ELR (cell line): ENCODE data around the gene KIAA1549.

Experiments
- DNase-seq: peaks from one replicate; pipeline ENCODE4 v3.0.0-alpha.2; 2015; ENCODE audit warnings: low read depth

Gene KIAA1549

GRCh38 chr7:138881579-138882188 is 99.5 kb downstream of the KIAA1549 start:
- DNase-seq, result no peak

DNA sequence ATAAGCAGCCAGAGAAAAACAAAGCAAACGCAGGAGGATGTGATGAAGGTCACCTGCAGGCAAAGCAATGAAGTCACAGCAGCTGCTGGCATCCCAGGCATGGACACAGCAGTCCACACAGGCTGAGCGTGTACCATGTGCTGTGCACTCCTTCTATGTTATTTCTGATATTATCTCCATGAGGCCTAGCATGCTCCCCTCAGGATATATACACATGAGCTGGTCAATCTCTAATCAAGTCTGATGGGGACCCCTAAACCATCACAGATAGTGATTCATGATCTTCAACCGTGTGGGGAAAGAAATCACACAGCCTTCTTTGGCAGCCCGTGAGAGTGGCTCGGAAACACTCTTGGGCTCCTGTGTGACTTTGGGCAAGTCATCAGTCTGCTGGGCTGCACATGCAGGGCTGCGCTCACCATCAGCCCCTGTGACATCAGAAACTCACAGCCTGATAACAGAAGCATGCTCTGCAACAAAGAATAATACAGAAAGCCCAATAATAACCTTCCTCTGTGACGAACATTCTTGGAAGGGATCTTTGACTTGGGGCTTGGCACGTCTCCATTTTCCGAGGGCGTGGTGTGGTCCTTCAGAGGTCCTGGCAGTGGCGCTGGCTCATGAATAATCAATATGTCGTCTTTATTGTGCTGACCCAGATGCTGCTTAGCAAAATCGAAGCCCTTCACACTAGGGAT is 100.2 kb downstream of the KIAA1549 start:
- DNase-seq, result no peak

- no peak for DNase-seq
These were observed 101.8 kb downstream of the KIAA1549 start for GRCh38 chr7:138879356-138879755.

- no peak for DNase-seq
These were observed 102.3 kb downstream of the KIAA1549 start for GRCh38 chr7:138878856-138879255.

DNA sequence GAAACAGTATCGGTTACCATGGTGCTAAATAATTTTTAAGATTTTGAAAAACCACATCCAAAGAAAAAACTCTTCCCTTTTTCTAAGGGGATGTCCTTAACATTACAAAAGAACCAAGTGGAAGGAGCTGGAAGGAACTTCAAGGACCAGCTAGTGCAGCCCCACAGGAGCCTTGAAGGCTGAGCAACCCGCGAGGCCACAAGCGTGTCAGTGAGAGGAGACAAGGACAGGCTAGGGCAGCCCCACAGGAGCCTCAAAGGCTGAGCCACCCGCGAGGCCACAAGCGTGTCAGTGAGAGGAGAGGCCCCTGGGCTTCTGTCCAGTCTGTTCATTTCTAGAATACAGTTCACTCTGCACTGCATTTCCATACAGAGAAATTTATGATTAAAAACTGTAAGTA is 103.1 kb downstream of the KIAA1549 start:
- no peak for DNase-seq

- no peak for DNase-seq
These were observed 104.9 kb downstream of the KIAA1549 start for GRCh38 chr7:138876326-138876725.

GRCh38 chr7:138875794-138876193 is 105.4 kb downstream of the KIAA1549 start:
- peak; percentile 96 for DNase-seq

GRCh38 chr7:138873220-138873892 is 107.8 kb downstream of the KIAA1549 start:
- DNase-seq, result no peak

GRCh38 chr7:138872576-138872975 is 108.6 kb downstream of the KIAA1549 start:
- DNase-seq, result peak; percentile 76

DNA sequence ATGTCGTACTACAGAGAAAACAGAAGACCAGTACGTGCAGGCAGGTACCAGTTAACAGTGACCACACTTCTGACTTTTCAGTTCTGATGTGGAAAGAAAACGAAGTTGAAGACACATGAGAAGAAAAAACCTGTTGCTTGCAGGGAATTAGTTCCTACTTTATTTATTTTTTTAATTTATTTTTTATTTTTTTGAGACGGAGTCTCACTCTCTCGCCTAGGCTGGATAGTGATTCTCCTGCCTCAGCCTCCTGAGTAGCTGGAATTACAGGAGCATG is 109.4 kb downstream of the KIAA1549 start:
- DNase-seq, result no peak

DNA sequence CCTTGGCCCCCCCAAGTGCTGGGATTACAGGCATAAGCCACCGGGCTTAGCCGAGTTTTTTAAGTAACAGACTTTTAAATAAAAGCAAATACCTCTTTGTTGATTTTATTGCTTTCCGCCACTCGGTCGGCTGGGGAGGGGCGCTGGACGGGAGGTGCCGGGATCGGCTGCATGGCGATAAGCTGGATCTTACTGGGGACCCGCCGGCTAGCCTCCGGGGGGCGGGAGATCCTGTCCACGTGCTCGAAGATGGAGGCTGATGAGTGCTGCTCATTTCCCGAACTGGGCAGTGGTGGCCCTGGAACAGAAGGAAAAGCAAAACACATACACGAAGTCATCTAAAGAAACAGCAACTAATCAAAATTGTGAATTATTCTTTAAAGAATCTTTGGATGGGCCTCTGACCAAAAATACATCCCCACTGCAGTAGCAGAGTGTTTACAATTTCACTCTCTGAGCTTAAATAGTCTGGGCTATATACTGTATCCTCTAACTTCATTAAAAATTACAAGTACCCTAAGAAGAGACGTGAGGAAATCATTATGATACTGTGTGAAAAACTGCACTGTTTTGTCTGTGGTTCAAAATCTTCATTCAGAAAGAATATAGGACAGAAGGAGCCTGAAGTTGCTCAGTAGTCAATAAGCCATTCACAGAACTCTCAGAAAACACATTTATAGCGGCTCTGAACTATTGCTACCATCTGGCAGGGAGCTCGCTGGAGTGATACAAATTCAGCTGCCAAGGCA is 110.0 kb downstream of the KIAA1549 start:
- no peak for DNase-seq

DNA sequence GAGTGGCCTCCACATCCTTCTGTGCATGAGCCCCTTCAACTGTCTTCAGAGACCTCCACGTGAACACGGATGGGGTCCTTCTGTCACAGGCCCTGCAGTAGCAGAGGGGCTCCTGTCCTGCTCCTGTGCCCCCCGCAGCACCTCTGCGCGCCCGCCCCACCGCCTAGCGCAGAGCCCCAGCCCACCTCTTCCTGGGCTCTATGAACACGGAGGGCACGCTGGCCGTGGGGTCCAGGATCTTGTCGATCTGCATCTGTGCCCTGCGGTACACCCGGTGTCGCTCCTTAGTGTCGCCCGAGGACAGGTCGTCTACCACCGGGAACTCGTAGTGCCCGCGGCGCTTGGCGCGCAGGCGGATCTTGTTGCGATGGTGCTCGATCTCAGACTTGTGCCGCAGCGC is 111.8 kb downstream of the KIAA1549 start:
- DNase-seq, result no peak

DNA sequence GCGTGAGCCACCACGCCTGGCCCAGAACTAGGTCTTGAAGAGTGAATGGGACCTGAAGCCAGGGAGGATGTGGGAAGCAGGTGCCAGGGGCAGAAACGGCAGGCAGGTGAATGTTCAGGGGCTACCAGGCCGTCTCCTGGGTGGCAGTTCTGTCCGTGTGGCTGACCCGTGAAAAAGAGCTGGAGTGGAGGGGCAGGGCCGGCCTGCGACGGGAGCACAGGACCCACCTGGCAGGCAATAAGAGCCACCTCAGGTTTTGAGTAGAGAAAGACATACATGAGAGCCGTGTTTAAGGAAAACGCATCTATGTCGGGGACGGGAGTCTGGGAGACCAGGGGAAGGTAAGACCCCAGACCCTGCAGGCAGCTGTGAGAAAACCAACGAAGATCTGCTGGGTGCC is 112.5 kb downstream of the KIAA1549 start:
- DNase-seq, result no peak

- no peak for DNase-seq
These were observed 113.4 kb downstream of the KIAA1549 start for GRCh38 chr7:138867744-138868143.

DNA sequence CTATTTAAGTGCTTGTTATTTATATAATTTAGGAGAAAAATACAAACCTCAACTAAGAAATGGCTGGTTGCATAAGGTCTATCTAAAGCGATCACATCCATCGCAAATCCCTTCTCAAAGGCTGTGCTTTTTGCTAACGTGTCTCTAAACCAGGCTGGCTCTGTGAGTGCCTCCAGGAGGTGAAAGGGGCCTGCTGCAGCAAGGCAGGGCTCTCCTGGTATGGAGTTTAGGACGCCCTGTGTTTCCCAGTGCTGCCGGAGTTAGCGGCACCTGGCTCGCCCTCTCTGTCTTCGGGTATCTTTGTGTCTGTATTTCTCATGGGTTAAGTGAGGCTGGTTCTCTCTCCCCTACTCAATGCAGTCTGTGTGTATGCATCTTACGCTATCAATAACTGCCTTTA is 114.8 kb downstream of the KIAA1549 start:
- no peak for DNase-seq

DNA sequence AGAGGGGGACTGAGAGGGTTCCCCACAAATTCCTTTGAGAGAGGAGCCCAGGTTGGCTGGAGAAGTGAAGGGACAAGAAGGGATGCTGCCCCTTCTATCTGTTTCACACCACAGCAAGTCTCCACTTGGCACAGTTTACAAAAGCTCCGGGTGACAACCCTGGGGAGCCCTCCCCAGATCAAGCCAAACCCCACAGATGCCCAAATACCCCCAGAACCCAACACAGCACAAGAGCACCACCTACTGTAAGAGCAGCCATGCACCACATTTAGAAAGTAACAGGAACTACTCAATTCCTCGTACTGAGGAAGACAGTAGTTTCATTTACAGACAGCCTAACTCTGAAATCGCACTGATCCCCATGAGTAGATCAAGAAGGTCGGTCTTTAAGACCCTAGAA is 115.3 kb downstream of the KIAA1549 start:
- peak; percentile 15 for DNase-seq

GRCh38 chr7:138864667-138865066 is 116.5 kb downstream of the KIAA1549 start:
- DNase-seq, result peak; percentile 86

DNA sequence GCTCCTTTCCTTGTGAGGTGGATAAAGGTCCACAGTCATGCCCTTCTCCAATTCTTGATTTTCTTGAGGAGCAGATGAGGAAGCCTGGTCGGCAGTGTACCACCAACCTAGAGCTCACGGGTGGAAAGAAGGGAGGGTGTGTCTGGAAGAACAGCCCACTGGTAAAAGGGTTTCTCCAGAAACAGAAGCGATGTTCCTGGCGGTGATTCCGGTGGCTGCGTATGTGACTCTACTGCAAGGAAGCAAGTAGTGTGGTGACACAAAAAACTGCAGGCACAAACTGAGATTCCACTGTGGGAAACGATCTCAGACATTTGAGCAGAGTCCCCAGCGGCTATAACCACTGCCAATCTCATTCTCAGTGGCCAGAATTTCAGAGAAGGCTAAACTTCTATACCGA is 117.3 kb downstream of the KIAA1549 start:
- no peak for DNase-seq

DNA sequence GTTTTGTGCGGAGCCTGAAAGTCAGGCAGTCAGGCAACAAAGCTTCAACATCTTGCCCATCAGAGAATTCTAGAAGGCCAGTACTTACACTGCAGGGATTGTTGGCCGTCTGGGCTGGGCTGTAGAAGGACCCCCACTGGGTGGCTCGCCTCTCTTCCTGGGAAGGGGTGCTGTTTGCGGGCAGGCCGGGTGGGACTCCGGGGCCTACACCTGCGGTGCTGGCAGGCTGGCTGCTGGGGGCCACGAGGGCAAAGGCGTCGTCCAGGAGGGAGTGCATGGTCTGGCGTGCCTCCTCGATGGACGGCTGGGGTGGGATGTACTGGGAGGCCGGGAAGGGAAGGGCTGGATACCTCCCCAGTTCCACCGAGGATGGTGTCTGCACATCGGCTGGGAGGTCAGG is 120.1 kb downstream of the KIAA1549 start:
- DNase-seq, result no peak

- no peak for DNase-seq
These were observed 123.5 kb downstream of the KIAA1549 start for GRCh38 chr7:138857728-138858127.

DNA sequence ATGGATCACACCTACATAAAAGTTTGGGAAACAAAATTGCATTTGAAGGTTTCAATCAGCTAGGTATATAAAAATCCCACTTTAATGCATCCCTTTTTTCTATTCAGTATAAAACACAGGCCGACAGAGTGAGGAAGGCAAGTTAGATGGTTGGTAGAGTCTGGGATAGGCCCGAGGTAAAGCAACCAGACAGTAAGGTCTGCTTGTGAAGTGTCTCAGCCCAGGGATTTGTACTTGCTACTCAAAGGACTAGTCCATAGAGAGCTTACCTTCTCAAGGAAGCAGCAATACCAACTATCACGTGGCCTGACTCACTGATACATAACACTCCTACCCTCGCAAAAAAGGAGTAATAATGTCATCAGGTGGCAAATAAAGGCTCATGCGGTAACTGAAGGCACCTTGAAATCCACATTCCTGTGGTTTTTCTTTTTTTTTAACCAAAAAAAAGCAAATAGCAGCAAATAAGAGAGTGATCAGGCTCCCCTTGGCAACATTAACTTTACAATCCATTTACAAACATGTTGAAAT is 127.0 kb downstream of the KIAA1549 start:
- no peak for DNase-seq

DNA sequence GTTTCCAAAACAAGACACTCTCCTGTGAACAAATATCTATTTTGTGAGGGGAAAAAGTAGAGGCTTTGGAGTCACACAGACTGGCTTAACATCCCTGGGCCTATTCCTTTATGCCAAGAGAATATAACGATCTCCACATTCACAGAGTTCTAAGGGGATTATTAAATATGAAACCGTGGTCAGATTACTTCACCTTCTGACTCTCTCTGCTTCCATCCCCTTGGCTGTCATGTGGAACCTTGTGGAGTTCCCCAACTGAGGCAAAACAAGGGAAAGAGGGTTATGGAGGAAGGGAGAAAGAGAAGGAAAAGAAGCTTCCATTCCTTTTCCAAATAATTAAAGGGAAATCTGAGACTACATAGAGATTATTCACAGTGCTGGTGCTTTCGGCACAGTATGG is 127.7 kb downstream of the KIAA1549 start:
- no peak for DNase-seq

DNA sequence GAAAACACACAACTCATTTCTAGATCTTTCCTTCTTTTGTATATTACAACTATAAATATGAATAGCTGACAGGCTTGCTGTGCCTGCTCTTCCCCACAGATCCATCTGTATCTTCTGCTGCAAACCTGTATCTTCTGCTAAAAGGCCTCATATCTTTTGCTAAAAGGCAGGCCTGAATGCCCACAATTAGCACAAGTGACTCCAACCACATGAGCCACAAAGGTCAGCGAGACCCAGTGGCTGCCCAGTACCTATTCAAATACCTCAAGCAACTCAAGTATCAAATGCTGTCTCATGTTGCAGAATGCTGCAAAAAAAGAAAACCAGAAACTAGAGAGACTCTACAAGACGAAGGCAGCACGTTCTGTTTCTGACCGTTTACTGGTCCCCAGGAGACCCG is 128.7 kb downstream of the KIAA1549 start:
- DNase-seq, result no peak
